GM23338 (cell line): ENCODE results near the gene CFAP251. TPM values are rescaled to one million over a fixed set of nuclear protein-coding genes. Genes with fewer than 3 reads are reported as not detected.

ENCODE experiments used
- ATAC-seq: fragments of 200-7000 bp; cut with Tn5 transposase; 3 replicates; pipeline ENCODE4 v1.9.1; 2020
- DNase-seq: peaks from one replicate; pipeline ENCODE4 v3.0.0-alpha.2; 2015; ENCODE audit warnings: low spot score
- H2AFZ ChIP-seq: fragments of 200-600 bp; sonication (generic); 2 replicates; pipeline ENCODE4 v1.8.0; 2016; ENCODE audit warnings: antibody characterized with exemption, mild to moderate bottlenecking, moderate library complexity
- H3F3A ChIP-seq: fragments of 200-600 bp; sonication (generic); replicated peaks from 2 replicates; pipeline ENCODE4 v1.8.0; 2017; ENCODE audit warnings: antibody characterized with exemption, mixed run types, low read depth
- H3K27ac ChIP-seq: fragments of 200-600 bp; sonication (generic); 2 replicates; pipeline ENCODE4 v1.6.1; 2016; ENCODE audit warnings: low read depth
- H3K27me3 ChIP-seq: fragments of 200-600 bp; sonication (generic); 2 replicates; pipeline ENCODE4 v1.8.0; 2016; ENCODE audit warnings: mild to moderate bottlenecking, mixed run types, moderate library complexity; ENCODE audit not compliant: insufficient read depth
- H3K36me3 ChIP-seq: fragments of 200-600 bp; sonication (generic); 2 replicates; pipeline ENCODE4 v1.8.0; 2016; ENCODE audit warnings: mild to moderate bottlenecking; ENCODE audit not compliant: insufficient read depth
- H3K4me1 ChIP-seq: fragments of 200-600 bp; sonication (generic); 2 replicates; pipeline ENCODE4 v1.8.0; 2016; ENCODE audit warnings: mild to moderate bottlenecking, moderate library complexity; ENCODE audit not compliant: insufficient read depth
- H3K4me2 ChIP-seq: fragments of 200-600 bp; sonication (generic); 2 replicates; pipeline ENCODE4 v1.7.1; 2017; ENCODE audit warnings: mixed run types
- H3K4me3 ChIP-seq: fragments of 200-600 bp; sonication (generic); 2 replicates; pipeline ENCODE4 v1.6.1; 2016; ENCODE audit warnings: mixed run types
- H3K79me2 ChIP-seq: fragments of 200-600 bp; sonication (generic); replicated peaks from 2 replicates; pipeline ENCODE4 v1.8.0; 2017; ENCODE audit warnings: mild to moderate bottlenecking; ENCODE audit not compliant: insufficient read depth
- H3K9me2 ChIP-seq: fragments of 200-600 bp; sonication (generic); 2 replicates; pipeline ENCODE4 v1.8.0; 2017; ENCODE audit not compliant: insufficient read depth
- H4K20me1 ChIP-seq: fragments of 200-600 bp; sonication (generic); replicated peaks from 2 replicates; pipeline ENCODE4 v1.8.0; 2017; ENCODE audit warnings: mild to moderate bottlenecking; ENCODE audit not compliant: insufficient read depth
- H3K27ac Mint-ChIP-seq: 2 replicates; pipeline ENCODE4 v1.8.0; 2020; ENCODE audit warnings: inconsistent platforms, mild to moderate bottlenecking, moderate library complexity, mixed read lengths
- H3K27me3 Mint-ChIP-seq: 3 replicates; pipeline ENCODE4 v1.8.0; 2022; ENCODE audit warnings: low read depth, mild to moderate bottlenecking, moderate library complexity, mixed read lengths, inconsistent platforms; ENCODE audit not compliant: insufficient read depth, poor library complexity
- H3K36me3 Mint-ChIP-seq: 3 replicates; pipeline ENCODE4 v1.8.0; 2021; ENCODE audit warnings: low read depth, mild to moderate bottlenecking, inconsistent platforms, moderate library complexity, mixed read lengths
- H3K4me1 Mint-ChIP-seq: 3 replicates; pipeline ENCODE4 v1.8.0; 2020; ENCODE audit warnings: mild to moderate bottlenecking, inconsistent platforms, mixed read lengths
- H3K4me3 Mint-ChIP-seq: 3 replicates; pipeline ENCODE4 v1.8.0; 2021; ENCODE audit warnings: moderate library complexity, mild to moderate bottlenecking, inconsistent platforms, mixed read lengths
- H3K9me3 Mint-ChIP-seq: 3 replicates; pipeline ENCODE4 v1.8.0; 2020; ENCODE audit warnings: moderate library complexity, mild to moderate bottlenecking, inconsistent platforms, mixed read lengths
- CREB1 ChIP-seq: fragments of 250-450 bp; sonication (Bioruptor Pico); IDR thresholded peaks from 2 replicates; pipeline ENCODE4 v1.5.0; 2020; ENCODE audit warnings: low read depth, mild to moderate bottlenecking, moderate library complexity
- ETS1 ChIP-seq: IDR thresholded peaks from 2 replicates; pipeline ENCODE4 v1.6.1; 2016; ENCODE audit warnings: antibody characterized with exemption
- EZH2phosphoT487 ChIP-seq: fragments of 200-600 bp; sonication (generic); IDR thresholded peaks from one replicate; pipeline ENCODE4 v1.8.1; 2018; ENCODE audit warnings: antibody characterized with exemption; ENCODE audit not compliant: unreplicated experiment
- NANOG ChIP-seq: IDR thresholded peaks from 2 replicates; pipeline ENCODE4 v1.6.1; 2016; ENCODE audit warnings: antibody characterized with exemption, borderline replicate concordance
- polyA plus RNA-seq: library from polyadenylated mRNA; unstranded; fragments of >200 nt; fragmentation: Nextera tagmentation; extraction: Ambion mirVana; gene quantifications from 2 replicates; pipeline ENCODE4 v1.2.1, GENCODE V29; 2016
- total RNA-seq: library from RNA; depleted of rRNA; stranded (reverse); fragments of >200 nt; shearing (Covaris generic); gene quantifications from 2 replicates; pipeline ENCODE4 v1.2.3, GENCODE V29; 2014
- TF ChIP-seq, protein P1 (sequence below): fragments of 250-450 bp; sonication (Bioruptor Pico); IDR thresholded peaks from 2 replicates; pipeline ENCODE4 v1.5.0; 2020; ENCODE audit warnings: mild to moderate bottlenecking, moderate library complexity
- TF ChIP-seq, protein P2 (sequence below): IDR thresholded peaks from one replicate; pipeline ENCODE4 v1.6.1; 2018; ENCODE audit warnings: antibody characterized with exemption; ENCODE audit not compliant: unreplicated experiment

The CFAP251 gene
- total and polyA plus RNA-seq, 2 experiments from 2014 or later, result 1.4 to 2.5 TPM

DNA sequence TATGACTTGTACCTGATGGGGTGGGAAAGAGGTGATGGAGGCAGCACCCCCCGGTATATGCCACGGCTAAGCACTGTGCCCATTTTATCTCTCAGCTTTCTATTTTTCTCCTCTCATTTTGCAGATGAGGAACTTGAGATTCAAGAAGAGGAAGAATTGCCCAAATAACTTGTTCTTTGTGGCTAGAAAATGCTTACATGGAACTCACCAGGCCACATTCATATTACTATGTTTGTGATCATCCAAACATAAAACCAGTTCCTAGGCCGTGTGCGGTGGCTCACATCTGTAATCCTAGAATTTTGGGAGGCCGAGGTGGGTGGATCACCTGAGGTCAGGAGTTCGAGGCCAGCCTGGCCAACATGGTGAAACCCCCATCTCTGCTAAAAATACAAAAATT, 44.3 kb upstream of the CFAP251 start (continued):
- TF ChIP-seq ETS1, result no peak
- TF ChIP-seq, protein P1, sequence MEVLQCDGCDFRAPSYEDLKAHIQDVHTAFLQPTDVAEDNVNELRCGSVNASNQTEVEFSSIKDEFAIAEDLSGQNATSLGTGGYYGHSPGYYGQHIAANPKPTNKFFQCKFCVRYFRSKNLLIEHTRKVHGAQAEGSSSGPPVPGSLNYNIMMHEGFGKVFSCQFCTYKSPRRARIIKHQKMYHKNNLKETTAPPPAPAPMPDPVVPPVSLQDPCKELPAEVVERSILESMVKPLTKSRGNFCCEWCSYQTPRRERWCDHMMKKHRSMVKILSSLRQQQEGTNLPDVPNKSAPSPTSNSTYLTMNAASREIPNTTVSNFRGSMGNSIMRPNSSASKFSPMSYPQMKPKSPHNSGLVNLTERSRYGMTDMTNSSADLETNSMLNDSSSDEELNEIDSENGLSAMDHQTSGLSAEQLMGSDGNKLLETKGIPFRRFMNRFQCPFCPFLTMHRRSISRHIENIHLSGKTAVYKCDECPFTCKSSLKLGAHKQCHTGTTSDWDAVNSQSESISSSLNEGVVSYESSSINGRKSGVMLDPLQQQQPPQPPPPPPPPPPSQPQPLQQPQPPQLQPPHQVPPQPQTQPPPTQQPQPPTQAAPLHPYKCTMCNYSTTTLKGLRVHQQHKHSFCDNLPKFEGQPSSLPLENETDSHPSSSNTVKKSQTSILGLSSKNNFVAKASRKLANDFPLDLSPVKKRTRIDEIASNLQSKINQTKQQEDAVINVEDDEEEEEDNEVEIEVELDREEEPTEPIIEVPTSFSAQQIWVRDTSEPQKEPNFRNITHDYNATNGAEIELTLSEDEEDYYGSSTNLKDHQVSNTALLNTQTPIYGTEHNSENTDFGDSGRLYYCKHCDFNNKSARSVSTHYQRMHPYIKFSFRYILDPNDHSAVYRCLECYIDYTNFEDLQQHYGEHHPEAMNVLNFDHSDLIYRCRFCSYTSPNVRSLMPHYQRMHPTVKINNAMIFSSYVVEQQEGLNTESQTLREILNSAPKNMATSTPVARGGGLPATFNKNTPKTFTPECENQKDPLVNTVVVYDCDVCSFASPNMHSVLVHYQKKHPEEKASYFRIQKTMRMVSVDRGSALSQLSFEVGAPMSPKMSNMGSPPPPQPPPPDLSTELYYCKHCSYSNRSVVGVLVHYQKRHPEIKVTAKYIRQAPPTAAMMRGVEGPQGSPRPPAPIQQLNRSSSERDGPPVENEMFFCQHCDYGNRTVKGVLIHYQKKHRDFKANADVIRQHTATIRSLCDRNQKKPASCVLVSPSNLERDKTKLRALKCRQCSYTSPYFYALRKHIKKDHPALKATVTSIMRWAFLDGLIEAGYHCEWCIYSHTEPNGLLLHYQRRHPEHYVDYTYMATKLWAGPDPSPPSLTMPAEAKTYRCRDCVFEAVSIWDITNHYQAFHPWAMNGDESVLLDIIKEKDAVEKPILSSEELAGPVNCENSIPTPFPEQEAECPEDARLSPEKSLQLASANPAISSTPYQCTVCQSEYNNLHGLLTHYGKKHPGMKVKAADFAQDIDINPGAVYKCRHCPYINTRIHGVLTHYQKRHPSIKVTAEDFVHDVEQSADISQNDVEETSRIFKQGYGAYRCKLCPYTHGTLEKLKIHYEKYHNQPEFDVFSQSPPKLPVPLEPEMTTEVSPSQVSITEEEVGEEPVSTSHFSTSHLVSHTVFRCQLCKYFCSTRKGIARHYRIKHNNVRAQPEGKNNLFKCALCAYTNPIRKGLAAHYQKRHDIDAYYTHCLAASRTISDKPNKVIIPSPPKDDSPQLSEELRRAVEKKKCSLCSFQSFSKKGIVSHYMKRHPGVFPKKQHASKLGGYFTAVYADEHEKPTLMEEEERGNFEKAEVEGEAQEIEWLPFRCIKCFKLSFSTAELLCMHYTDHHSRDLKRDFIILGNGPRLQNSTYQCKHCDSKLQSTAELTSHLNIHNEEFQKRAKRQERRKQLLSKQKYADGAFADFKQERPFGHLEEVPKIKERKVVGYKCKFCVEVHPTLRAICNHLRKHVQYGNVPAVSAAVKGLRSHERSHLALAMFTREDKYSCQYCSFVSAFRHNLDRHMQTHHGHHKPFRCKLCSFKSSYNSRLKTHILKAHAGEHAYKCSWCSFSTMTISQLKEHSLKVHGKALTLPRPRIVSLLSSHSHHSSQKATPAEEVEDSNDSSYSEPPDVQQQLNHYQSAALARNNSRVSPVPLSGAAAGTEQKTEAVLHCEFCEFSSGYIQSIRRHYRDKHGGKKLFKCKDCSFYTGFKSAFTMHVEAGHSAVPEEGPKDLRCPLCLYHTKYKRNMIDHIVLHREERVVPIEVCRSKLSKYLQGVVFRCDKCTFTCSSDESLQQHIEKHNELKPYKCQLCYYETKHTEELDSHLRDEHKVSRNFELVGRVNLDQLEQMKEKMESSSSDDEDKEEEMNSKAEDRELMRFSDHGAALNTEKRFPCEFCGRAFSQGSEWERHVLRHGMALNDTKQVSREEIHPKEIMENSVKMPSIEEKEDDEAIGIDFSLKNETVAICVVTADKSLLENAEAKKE (CRISPR knock-in tag), result no peak

DNA sequence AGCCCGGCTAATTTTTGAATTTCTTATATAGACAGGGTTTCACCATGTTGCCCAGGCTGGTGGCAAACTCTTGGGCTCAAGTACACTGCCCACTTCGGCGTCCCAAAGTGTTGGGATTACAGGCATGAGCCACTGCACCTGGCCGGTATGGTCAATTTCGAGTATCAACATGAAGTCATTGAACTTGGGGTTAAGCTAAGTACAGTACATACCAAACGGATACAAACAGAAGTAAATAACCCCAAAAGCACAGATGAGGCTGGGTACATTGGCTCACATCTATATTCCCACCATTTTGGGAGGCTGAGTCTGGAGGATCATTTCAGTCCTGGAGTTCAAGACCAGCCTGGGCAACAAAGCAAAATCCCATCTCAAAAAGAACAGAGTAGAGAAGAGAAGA, 42.8 kb upstream of the CFAP251 start:
- no peaks in the 10 kb centered on the region for H3K79me2 ChIP-seq
- Mint-ChIP-seq H3K4me3 (no peak overlapping the region), H3K27ac (no peak overlapping the region), H3K4me1 (no peaks in the 10 kb centered on the region), H3K9me3 (no peaks in the 10 kb centered on the region), H3K27me3 (peaks cover 3% of the 10 kb centered on the region), H3K36me3 (no peaks in the 10 kb centered on the region)
- no peaks in the 10 kb centered on the region for H3K27me3 ChIP-seq
- H3F3A ChIP-seq, result no peaks in the 10 kb centered on the region
- no peaks in the 10 kb centered on the region for H4K20me1 ChIP-seq
- H3K4me1 ChIP-seq, result no peaks in the 10 kb centered on the region
- no peak overlapping the region for H2AFZ ChIP-seq
- no peak overlapping the region for H3K4me3 ChIP-seq
- H3K4me2 ChIP-seq, result no peak overlapping the region
- DNase-seq (no peak), ATAC-seq (no peak)
- H3K9me2 ChIP-seq, result no peaks in the 10 kb centered on the region
- no peak overlapping the region for H3K27ac ChIP-seq
- no peaks in the 10 kb centered on the region for H3K36me3 ChIP-seq
- TF ChIP-seq CREB1 (no peak), EZH2phosphoT487 (no peak), NANOG (no peak)
- TF ChIP-seq, protein P2, sequence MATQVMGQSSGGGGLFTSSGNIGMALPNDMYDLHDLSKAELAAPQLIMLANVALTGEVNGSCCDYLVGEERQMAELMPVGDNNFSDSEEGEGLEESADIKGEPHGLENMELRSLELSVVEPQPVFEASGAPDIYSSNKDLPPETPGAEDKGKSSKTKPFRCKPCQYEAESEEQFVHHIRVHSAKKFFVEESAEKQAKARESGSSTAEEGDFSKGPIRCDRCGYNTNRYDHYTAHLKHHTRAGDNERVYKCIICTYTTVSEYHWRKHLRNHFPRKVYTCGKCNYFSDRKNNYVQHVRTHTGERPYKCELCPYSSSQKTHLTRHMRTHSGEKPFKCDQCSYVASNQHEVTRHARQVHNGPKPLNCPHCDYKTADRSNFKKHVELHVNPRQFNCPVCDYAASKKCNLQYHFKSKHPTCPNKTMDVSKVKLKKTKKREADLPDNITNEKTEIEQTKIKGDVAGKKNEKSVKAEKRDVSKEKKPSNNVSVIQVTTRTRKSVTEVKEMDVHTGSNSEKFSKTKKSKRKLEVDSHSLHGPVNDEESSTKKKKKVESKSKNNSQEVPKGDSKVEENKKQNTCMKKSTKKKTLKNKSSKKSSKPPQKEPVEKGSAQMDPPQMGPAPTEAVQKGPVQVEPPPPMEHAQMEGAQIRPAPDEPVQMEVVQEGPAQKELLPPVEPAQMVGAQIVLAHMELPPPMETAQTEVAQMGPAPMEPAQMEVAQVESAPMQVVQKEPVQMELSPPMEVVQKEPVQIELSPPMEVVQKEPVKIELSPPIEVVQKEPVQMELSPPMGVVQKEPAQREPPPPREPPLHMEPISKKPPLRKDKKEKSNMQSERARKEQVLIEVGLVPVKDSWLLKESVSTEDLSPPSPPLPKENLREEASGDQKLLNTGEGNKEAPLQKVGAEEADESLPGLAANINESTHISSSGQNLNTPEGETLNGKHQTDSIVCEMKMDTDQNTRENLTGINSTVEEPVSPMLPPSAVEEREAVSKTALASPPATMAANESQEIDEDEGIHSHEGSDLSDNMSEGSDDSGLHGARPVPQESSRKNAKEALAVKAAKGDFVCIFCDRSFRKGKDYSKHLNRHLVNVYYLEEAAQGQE, result no peak
